ENCODE measurements around the gene FCN2.

FCN2 gene

DNA sequence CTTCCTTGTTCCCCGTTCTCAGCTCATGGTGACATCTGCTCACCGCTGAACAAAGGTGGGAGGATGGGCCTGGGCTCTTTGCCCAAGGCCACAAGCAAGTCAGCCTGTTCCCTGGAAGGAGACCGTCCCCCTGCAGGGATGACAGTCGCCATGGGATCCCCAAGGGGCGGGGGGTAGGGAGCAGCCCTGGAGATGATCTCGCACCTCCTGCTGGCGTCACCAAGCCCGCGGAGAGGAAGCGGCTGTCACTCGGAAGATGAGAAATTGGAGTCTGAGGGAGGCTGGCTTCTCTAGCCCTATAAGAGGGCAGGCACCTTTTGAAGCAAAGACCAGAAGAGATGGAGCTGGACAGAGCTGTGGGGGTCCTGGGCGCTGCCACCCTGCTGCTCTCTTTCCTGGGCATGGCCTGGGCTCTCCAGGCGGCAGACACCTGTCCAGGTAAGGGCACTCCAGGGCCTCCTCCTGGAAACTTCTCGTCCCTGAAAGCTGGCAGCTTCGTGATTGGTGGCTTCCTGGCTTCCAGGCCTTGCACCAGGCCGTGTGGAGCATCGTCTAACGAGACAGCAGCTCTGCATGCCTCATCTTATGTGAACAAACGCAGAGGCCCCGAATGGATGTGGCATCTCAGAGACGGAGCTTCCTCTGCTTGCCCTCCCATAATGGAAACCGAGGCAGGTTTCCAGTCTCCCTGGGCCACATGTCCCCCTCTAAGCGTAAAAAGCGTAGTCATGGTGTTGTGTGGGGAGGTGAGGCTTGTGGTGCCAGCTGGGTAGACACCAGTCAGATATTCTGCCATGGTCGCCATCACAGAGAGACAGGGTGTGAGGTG is at the start of gene FCN2:
FCN2 (plus strand) TSS at position 327 of the 829 bp plus-strand sequence; CDS start at position 339, 12 bp downstream.
- H3K27me3 ChIP-seq = peaks cover 5% of the 10 kb centered on the region
- TF ChIP-seq, protein P1, sequence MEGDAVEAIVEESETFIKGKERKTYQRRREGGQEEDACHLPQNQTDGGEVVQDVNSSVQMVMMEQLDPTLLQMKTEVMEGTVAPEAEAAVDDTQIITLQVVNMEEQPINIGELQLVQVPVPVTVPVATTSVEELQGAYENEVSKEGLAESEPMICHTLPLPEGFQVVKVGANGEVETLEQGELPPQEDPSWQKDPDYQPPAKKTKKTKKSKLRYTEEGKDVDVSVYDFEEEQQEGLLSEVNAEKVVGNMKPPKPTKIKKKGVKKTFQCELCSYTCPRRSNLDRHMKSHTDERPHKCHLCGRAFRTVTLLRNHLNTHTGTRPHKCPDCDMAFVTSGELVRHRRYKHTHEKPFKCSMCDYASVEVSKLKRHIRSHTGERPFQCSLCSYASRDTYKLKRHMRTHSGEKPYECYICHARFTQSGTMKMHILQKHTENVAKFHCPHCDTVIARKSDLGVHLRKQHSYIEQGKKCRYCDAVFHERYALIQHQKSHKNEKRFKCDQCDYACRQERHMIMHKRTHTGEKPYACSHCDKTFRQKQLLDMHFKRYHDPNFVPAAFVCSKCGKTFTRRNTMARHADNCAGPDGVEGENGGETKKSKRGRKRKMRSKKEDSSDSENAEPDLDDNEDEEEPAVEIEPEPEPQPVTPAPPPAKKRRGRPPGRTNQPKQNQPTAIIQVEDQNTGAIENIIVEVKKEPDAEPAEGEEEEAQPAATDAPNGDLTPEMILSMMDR (IDR thresholded peaks at IDR 0.05) = no peak
- H3K4me1 ChIP-seq (ENCODE audit: control insufficient read depth in 1 of 2, insufficient read depth in 1 of 2, low read depth in 1 of 2, low read length in 1 of 2) = no peaks in the 10 kb centered on the region
- H3K9me3 ChIP-seq = no peaks in the 10 kb centered on the region
- no peak within 1 kb of the TSS for H3K27ac ChIP-seq
- H3K4me3 ChIP-seq (ENCODE audit: low read depth in 1 of 2, low read length in 1 of 2) = no peak within 1 kb of the TSS
- no peaks in the 10 kb centered on the region for H3K36me3 ChIP-seq

DNA sequence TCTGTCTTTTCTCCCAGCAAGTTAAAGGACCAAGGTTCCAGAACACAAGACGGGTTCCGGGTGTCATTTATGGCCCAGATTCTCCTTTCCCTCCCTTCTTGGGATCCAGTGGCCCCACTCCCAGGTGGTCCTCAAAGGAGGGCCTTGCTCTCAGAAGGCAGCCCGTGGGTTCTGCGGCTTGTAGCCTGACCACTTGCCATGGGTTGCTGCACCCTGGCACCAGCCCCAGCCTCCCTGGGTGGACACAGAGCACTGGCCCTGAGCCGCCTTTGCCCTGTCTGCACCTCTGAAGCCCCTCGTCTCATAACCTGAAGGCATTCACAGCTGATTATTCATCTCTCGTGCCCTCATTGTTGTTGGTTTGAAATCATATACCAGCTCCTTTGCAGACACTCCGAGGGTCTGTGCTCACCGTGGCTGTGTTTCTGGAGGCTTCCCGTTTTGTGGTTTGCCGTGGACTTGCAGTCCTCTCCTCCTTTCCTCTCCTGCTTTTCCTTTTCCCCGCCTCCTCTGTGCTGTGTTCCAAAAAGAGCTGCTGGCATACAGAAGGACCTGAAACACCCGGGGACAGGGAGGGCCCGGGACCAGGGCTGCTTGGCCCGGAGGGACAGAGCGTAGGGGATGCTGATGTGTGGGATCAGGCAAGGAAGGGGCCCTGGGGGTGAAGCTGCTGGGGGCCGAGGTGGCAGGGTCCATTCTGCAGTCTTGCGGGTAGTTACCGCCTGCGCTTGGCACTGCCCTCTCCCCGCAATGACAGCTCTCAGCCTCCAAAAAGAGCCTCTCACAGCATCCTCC is 49.5 kb upstream of the FCN2 start:
- Histone ChIP-seq H3K9me3 (no peaks in the 10 kb centered on the region), H3K27ac (no peak overlapping the region), H3K4me3 (ENCODE audit: low read depth in 1 of 2, low read length in 1 of 2) (no peak overlapping the region), H3K27me3 (no peaks in the 10 kb centered on the region), H3K36me3 (no peaks in the 10 kb centered on the region), H3K4me1 (ENCODE audit: control insufficient read depth in 1 of 2, insufficient read depth in 1 of 2, low read depth in 1 of 2, low read length in 1 of 2) (no peaks in the 10 kb centered on the region)
- TF ChIP-seq, protein P1 (IDR thresholded peaks at IDR 0.05) = no peak

DNA sequence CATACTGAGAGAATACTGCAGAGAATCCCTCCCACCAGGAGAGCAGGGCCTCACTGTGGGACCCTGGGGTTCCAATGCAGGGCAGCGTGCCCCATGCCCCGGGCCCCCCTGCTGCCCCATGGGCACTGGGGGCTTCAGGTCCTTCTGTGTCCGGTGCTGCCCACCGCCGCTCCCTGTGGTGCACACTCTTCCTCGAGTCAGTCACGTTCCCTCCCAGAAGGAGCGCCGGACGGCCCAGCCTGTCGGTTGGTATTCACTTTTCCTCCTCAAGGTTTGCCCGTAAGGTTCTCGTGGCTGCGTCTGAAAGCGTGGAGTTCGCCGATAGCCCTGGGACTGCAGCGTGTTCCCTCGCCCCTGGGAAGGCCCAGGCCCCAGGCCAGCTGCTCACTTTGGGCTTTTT is 48.1 kb upstream of the FCN2 start:
- no peak overlapping the region for H3K4me3 ChIP-seq (ENCODE audit: low read depth in 1 of 2, low read length in 1 of 2)
- H3K4me1 ChIP-seq (ENCODE audit: control insufficient read depth in 1 of 2, insufficient read depth in 1 of 2, low read depth in 1 of 2, low read length in 1 of 2) = no peaks in the 10 kb centered on the region
- no peaks in the 10 kb centered on the region for H3K36me3 ChIP-seq
- TF ChIP-seq, protein P1 (IDR thresholded peaks at IDR 0.05) = no peak
- no peaks in the 10 kb centered on the region for H3K9me3 ChIP-seq
- H3K27ac ChIP-seq = no peak overlapping the region
- no peaks in the 10 kb centered on the region for H3K27me3 ChIP-seq

DNA sequence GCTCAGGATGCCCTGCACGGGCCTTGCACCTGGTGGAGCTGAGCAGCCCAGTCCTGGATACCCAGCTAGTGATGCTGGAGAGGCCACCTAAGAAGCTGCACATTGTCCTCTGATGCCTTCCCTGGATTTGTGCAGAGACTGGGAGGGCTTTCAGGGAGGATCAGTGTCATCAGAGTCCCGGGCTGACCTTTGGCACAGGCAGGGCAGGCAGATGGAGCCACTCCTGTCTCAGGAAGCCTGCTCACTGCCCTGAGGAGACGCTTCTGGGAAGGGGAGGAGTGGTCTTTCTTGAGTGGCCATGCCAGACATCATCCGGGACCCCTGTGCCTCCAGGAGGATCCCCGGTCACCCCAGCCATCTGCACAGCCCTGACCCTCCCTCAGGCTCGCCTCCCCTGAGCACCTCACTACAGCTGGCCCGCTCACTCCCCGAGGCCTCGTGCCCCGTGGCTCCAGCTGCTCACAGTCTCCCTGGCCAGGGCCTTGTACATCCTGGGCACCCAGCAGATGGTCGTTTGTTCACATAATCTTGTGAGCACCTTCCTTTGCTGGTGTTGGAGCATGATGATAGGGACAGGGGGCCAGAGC is 47.2 kb upstream of the FCN2 start:
- H3K4me1 ChIP-seq (ENCODE audit: control insufficient read depth in 1 of 2, insufficient read depth in 1 of 2, low read depth in 1 of 2, low read length in 1 of 2) = no peaks in the 10 kb centered on the region
- H3K4me3 ChIP-seq (ENCODE audit: low read depth in 1 of 2, low read length in 1 of 2) = no peak overlapping the region
- TF ChIP-seq, protein P1 (IDR thresholded peaks at IDR 0.05) = no peak
- no peaks in the 10 kb centered on the region for H3K36me3 ChIP-seq
- H3K9me3 ChIP-seq = no peaks in the 10 kb centered on the region
- H3K27me3 ChIP-seq = no peaks in the 10 kb centered on the region
- H3K27ac ChIP-seq = no peak overlapping the region

DNA sequence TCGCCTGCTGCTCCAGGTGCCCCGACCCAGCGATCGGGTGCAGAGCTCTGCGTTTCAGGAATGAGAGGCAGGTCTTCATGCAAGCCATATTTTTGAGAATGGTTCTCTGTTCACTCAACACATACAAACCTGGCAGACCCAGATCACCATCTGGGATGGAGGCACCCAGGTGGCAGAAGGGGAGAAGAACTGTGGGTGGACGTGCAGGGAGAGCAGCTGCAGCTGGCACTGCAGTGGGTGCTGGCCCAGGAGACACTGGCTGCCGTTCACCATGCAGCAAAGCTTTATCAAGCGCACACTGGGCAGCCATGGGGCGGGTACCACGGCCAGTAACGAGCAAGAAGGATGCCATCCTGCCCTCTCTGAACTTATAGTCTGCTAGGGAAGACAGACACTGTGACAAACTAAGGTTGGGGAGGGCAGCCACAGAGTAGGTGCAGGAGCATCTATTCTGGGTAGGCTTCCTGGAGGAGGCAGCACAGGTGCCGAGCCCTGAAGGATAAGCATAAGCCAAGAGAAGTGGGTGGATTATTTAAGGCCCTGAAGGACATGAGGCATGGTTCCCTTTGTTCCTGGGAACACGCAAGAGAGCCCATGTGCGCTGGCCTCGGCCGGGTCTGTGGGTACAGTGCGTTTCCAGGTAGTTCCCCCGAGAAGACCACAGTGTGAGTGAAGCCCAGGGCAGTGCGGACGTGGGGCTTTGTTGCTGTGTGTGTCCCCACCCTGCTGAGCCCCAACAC is 46.2 kb upstream of the FCN2 start:
- H3K36me3 ChIP-seq = no peaks in the 10 kb centered on the region
- TF ChIP-seq, protein P1 (IDR thresholded peaks at IDR 0.05) = no peak

More for the DNA sequence above, 46.2 kb upstream of the FCN2 start:
- H3K27me3 ChIP-seq = no peaks in the 10 kb centered on the region
- H3K9me3 ChIP-seq = no peaks in the 10 kb centered on the region
- no peak overlapping the region for H3K27ac ChIP-seq
- no peaks in the 10 kb centered on the region for H3K4me1 ChIP-seq (ENCODE audit: control insufficient read depth in 1 of 2, insufficient read depth in 1 of 2, low read depth in 1 of 2, low read length in 1 of 2)
- H3K4me3 ChIP-seq (ENCODE audit: low read depth in 1 of 2, low read length in 1 of 2) = no peak overlapping the region
